Measurements from ENCODE around the gene DISP3.

DNA sequence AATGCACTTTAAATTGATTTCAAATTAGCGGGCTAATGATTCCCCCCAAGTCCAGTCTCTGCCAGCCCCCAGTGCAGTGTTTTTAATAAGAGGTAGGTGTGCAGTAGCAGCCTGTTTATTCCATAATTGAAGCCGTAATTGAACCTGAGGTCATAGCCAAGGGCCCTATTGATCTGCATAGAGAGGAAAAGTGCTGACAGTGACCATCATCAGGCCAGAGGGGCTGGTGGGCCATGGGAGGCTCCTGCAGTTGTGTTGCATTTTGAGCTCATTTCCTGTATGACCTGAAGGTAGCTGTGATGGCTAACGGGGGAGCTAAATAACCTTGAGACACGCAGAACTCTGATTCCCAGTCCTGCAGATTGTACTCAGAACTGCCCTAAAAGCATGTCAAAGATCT lies 67.5 kb downstream of the DISP3 start:
- TF ChIP-seq DPF2 (IDR thresholded peaks at IDR 0.05) (no peak), POLR2AphosphoS2 (IDR thresholded peaks at IDR 0.05; ENCODE audit: low read length) (no peak), EZH2 (IDR thresholded peaks at IDR 0.05; ENCODE audit: borderline replicate concordance, low read depth, low read length) (no peak), ATF1 (CRISPR knock-in tag; IDR thresholded peaks at IDR 0.05) (no peak), ATF1 (tag; IDR thresholded peaks at IDR 0.05) (no peak), SP1 (CRISPR knock-in tag; IDR thresholded peaks at IDR 0.05) (no peak), ZNF407 (IDR thresholded peaks at IDR 0.05; ENCODE audit: low read depth) (no peak), NFE2 (IDR thresholded peaks at IDR 0.05; ENCODE audit: low read depth) (no peak), POLR2A (conservative IDR thresholded peaks at IDR 0.05) (no peak), RBBP5 (IDR thresholded peaks at IDR 0.05; ENCODE audit: borderline replicate concordance, insufficient read depth, low read length, poor library complexity, severe bottlenecking) (no peak), EP300 (IDR thresholded peaks at IDR 0.05; ENCODE audit: low read length) (no peak)
- TF ChIP-seq, protein P1, sequence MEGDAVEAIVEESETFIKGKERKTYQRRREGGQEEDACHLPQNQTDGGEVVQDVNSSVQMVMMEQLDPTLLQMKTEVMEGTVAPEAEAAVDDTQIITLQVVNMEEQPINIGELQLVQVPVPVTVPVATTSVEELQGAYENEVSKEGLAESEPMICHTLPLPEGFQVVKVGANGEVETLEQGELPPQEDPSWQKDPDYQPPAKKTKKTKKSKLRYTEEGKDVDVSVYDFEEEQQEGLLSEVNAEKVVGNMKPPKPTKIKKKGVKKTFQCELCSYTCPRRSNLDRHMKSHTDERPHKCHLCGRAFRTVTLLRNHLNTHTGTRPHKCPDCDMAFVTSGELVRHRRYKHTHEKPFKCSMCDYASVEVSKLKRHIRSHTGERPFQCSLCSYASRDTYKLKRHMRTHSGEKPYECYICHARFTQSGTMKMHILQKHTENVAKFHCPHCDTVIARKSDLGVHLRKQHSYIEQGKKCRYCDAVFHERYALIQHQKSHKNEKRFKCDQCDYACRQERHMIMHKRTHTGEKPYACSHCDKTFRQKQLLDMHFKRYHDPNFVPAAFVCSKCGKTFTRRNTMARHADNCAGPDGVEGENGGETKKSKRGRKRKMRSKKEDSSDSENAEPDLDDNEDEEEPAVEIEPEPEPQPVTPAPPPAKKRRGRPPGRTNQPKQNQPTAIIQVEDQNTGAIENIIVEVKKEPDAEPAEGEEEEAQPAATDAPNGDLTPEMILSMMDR (IDR thresholded peaks at IDR 0.05 in 2 of 3, conservative IDR thresholded peaks at IDR 0.05 in 1 of 3; ENCODE audit: insufficient read depth in 2 of 3, low read depth in 1 of 3, low read length in 3 of 3): no peak
